Subcutaneous adipose tissue (tissue), 4 donors: ENCODE data around the gene PPP1R15B. TPM values are rescaled to one million over a fixed set of nuclear protein-coding genes. Genes with fewer than 3 reads are reported as not detected.

Source experiments
- small RNA-seq: library from RNA; depleted of rRNA; stranded (forward); fragments of <200 nt; gene quantifications from one replicate; pipeline ENCODE3, GENCODE V24; 2016
- total RNA-seq, 4 donors: library from RNA; depleted of rRNA; stranded (reverse); fragments of >200 nt; gene quantifications; one replicate each; pipeline ENCODE4 v1.1.0, GENCODE V29; 2016
- TF ChIP-seq, protein P1 (sequence below): fragments of 450-650 bp; IDR thresholded peaks from one replicate; pipeline ENCODE4 v1.5.1; 2016; ENCODE audit warnings: low read depth, mild to moderate bottlenecking, control low read depth, antibody characterized with exemption, moderate library complexity

PPP1R15B gene
- total RNA-seq, 4 donors from 2014 or later, result 41.4 to 94.9 (median 53.2) TPM

DNA sequence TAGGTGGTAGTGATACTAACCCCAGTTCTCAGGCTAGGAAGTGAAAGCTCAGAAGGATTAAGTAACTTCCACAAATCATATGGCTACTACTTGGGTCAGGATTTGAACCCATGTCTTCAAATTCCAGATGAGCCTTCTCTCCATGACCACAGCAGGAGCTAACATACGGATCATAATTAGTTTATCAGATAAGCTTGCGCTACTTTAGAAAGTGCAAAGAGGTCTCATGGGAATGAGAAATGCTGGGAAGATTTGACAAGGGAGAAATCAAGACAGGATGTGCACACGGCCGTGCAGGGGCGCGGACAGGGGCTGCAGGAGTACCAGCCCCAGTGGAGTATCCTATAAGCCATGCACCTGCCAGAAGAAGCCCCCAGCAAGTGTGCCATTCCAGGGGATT is 57.0 kb downstream of the PPP1R15B start:
- TF ChIP-seq, protein P1, sequence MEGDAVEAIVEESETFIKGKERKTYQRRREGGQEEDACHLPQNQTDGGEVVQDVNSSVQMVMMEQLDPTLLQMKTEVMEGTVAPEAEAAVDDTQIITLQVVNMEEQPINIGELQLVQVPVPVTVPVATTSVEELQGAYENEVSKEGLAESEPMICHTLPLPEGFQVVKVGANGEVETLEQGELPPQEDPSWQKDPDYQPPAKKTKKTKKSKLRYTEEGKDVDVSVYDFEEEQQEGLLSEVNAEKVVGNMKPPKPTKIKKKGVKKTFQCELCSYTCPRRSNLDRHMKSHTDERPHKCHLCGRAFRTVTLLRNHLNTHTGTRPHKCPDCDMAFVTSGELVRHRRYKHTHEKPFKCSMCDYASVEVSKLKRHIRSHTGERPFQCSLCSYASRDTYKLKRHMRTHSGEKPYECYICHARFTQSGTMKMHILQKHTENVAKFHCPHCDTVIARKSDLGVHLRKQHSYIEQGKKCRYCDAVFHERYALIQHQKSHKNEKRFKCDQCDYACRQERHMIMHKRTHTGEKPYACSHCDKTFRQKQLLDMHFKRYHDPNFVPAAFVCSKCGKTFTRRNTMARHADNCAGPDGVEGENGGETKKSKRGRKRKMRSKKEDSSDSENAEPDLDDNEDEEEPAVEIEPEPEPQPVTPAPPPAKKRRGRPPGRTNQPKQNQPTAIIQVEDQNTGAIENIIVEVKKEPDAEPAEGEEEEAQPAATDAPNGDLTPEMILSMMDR, result no peak

Small RNAs within 50 kb of the gene (small RNA-seq; reads per million reads assigned to genes)
- not detected for gene AL606489.2

Other genes with a start within 250 kb of the PPP1R15B start
- gene REN, start 245.5 kb downstream of the PPP1R15B start, total RNA-seq, result not detected
- not detected for gene KISS1, start 215.3 kb downstream of the PPP1R15B start, total RNA-seq
- not detected for gene GOLT1A, start 197.8 kb downstream of the PPP1R15B start, total RNA-seq
- gene PLEKHA6, start 51.9 kb downstream of the PPP1R15B start, total RNA-seq, result 1 to 10 TPM; 1.5 to 2.0 (median 1.6) TPM
- gene PIK3C2B, start 83.0 kb upstream of the PPP1R15B start, total RNA-seq, result 10 to 100 TPM; 17.2 to 43.1 (median 25.9) TPM
- gene MDM4, start 104.6 kb upstream of the PPP1R15B start, total RNA-seq, result 10 to 100 TPM; 66.1 to 92.3 (median 88.6) TPM